Right lobe of liver (tissue), 4 donors: ENCODE data around the gene PRRT1.

ENCODE experiments used
- CTCF ChIP-seq, 4 donors: fragments of 200-600 bp in 3 of 4; fragments of 450-650 bp in 1 of 4; IDR thresholded peaks; one replicate each; pipeline versions ENCODE4 v1.5.1 to v1.8.0; 2016 to 2022; ENCODE audit warnings: antibody characterized with exemption in 4 of 4, mild to moderate bottlenecking in 2 of 4
- POLR2A ChIP-seq: fragments of 450-650 bp; IDR thresholded peaks from one replicate; pipeline ENCODE4 v1.6.1; 2017; ENCODE audit warnings: antibody characterized with exemption, mild to moderate bottlenecking
- donor health status: DM: no; HTN: no; CAD: no.
- donor health status: DM: no; HTN: no; CAD: no.
- donor health status: DM: no; HTN: yes; CAD: no.

GRCh38 chr6:32194825-32195651, 43.3 kb upstream of the PRRT1 start:
- TF ChIP-seq CTCF (IDR thresholded peaks at IDR 0.05) (peak; percentile 10 to 35 (median 26)), POLR2A (peak; percentile 49)
